Kidney tubule cell (primary cell): Measurements from ENCODE around the gene DMC1.

Experiments
- DNase-seq: peaks from one replicate; pipeline ENCODE4 v3.0.0-alpha.2; 2018; ENCODE audit warnings: low spot score

Gene DMC1

GRCh38 chr22:38469306-38469781, 100.6 kb downstream of the DMC1 start:
- DNase-seq: no peak
